Measurements from ENCODE around the gene LRSAM1.

GRCh38 chr9:127474592-127474991, 23.3 kb downstream of the LRSAM1 start:
- TF ChIP-seq CTCF (IDR thresholded peaks at IDR 0.05): no peak
- no peak for TF ChIP-seq POLR2A (IDR thresholded peaks at IDR 0.05)

Measured in testis (tissue), 2 donors.